HG03439 (cell line): ENCODE measurements around the gene P4HTM.

Experiments
- ATAC-seq: cut with Tn5 transposase; IDR thresholded peaks from one replicate; pipeline ENCODE4 v1.9.1; 2021; ENCODE audit warnings: mild to moderate bottlenecking, moderate library complexity; ENCODE audit not compliant: unreplicated experiment

P4HTM gene

GRCh38 chr3:49022688-49023171, 32.7 kb downstream of the P4HTM start:
- ATAC-seq = no peak

DNA sequence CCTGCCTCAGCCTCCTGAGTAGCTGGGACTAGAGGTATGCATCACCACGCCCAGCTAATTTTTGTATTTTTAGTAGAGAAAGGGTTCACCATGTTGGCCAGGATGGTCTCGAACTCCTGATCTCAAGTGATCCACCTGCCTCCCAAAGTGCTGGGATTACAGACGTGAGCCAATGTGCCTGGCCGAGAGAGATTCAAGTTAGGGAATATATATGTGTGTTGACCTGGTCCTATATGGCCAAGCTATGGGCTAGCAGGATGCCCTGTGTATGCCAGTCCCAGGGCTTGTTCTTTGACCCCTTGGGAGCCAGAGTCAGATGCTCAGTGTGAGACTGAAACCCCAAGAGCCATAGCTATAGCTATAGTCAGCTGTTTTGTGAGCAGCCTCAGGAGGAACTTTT, 33.7 kb downstream of the P4HTM start:
- no peak for ATAC-seq

DNA sequence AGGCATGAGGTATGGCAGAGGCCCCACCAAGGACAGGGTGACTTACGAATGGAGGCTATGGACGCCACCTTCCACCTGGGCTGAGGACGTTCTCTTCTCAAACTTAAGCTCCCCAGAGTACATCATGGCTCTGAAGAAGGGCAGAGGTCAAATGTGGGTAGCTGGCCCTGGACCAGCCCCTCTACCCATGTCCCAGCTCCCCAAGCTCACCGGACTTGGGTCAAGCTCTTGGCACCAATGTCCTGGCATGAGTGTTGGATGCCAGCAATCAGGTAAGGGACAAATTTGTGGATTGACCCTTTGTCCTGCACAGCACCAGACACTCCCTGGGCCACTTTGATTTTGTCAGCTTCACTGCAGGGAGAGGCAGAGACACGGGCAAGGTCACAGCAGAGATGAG, 34.4 kb downstream of the P4HTM start:
- ATAC-seq = no peak

GRCh38 chr3:49025005-49025792, 35.2 kb downstream of the P4HTM start:
- no peak for ATAC-seq

- no peak for ATAC-seq
Measured at GRCh38 chr3:49025793-49026520, 35.9 kb downstream of the P4HTM start.

GRCh38 chr3:49026536-49026935, 36.5 kb downstream of the P4HTM start:
- no peak for ATAC-seq

DNA sequence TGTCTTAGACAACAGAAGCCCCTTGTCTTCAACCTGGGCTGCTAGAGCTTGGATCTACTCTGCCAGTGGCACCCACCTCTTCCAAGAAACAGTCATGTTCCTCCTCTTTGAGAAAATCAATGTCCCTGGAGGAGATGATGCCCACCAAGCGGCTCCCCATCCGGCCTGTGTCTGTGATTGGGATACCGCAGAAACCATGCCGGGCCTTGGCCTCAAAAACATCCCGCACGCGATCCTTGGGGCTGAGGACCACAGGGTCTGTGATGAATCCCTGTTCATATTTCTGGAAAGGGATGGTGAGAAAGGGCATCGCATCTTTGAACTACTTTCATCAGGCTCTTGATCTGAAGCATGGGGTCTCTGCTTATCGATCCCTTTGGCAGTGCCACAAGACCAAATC, 37.6 kb downstream of the P4HTM start:
- no peak for ATAC-seq

DNA sequence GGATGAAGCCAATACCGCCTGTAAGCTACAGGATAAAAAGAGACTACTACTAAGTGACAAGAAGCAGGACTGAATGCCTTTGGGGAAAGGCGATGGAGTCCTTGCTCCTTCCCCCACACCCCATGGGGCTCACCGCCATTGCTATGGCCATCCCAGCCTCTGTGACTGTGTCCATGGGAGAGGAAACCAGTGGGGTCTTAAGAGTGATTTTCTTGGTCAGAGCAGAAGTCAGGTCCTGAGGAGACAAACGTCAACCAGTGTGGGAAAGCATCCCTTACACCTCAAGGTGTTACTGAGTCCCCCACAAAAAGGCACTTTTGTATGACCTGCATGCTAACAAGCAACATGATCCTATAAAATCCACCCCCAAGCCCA, 38.2 kb downstream of the P4HTM start:
- no peak for ATAC-seq

DNA sequence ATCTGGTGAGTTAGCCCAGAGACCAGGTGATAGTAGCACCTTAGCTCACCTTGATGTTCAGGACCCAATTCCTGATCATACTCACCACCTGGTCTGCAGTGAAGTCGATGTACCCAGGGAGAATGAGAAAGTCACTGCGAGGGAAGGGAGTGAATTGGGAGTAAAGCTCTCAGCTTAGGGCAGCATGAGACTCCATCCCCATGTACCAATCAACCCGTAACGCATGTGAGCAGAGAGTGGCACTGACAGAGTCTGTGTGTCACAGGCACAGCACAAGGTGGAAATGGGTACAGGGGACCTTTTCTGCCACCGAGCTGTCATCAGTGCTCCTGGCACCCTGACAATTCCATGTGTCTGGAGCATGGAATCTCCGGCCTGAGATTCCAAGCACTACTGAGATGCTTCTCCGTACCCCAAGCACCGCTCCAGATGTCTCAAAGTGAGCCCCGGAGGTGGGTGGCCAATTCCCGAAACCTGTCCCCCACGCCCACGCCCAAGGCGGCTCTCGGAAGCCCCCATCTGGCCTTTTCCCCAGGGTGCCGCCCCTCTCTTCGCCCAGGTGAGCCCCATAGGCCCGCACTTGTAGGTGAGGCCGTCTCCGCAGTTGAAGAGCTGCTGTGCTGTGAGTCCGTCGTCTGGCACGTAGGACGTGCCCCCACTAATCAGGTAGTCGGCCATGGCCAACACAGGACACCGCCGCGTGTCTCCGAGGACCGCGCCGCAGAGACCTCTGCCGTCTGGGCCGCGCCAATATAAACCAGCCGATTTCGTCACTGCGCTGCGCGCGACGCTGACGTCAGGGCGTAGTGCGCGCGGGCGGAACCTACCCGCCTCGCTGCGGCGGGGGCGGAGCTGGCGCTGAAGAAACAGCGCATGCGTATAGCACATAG, 38.9 kb downstream of the P4HTM start, which contains the start of gene IMPDH2:
Gene IMPDH2, minus strand, starts transcription at position 726 of the 890 bp plus-strand sequence. Its CDS starts 48 bp downstream, at position 678.
- peak; percentile 84 for ATAC-seq

GRCh38 chr3:49029563-49029884, 39.5 kb downstream of the P4HTM start:
- ATAC-seq = no peak

- ATAC-seq = no peak
Measured at GRCh38 chr3:49030321-49030720, 40.3 kb downstream of the P4HTM start.

DNA sequence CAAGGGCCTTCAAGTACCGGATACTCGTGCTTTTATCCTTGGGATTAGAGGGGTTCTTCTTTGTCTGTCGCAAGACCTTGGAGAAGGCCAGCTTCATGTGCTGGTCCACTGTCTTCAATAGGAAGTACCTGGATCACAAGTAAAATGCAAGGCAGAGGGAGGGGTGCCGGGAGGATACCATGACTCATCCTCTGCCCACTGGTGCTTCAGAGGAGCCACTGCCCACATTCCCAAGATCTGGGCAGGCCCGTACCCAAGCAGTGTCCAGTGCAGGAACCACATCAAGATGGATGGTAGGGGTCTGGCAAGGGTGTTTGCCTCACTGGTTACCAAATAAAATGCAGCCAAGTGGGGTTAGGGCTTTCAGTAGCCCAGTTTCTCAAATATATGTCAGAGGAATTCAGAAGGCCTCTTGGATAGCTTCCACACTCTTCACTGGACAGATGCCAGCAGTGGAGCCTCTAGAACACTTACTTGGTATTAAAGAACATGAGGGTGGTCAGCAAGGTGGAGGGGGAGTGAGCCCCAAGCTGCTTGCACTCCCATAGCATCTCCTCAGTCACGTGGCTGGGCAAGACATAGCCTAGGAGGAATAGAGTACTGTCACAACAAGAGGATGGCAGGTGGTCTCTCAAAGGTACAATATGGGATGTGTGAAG, 42.7 kb downstream of the P4HTM start:
- no peak for ATAC-seq

DNA sequence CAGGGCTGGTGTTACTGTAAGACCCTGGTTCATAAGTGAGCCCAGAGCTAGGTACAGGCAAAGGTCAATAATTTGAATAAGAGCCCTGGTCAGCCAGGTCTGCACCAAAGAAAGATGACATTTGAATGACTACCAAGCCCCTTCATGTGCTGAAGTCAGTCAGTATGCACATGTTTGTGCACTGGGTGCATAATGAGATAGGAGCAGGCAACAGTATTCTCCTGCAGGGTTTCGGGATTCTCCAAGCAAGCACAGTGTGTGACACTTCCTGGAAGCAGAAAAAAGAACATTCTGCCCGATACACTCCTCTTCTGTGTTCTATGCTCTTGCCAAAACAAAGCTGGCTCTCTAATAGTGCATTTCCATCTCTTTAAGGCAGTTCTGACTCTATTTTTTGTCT, 44.6 kb downstream of the P4HTM start:
- no peak for ATAC-seq

GRCh38 chr3:49035281-49035680, 45.2 kb downstream of the P4HTM start:
- ATAC-seq = no peak

- no peak for ATAC-seq
Measured at GRCh38 chr3:49053543-49053942, 63.5 kb downstream of the P4HTM start.

DNA sequence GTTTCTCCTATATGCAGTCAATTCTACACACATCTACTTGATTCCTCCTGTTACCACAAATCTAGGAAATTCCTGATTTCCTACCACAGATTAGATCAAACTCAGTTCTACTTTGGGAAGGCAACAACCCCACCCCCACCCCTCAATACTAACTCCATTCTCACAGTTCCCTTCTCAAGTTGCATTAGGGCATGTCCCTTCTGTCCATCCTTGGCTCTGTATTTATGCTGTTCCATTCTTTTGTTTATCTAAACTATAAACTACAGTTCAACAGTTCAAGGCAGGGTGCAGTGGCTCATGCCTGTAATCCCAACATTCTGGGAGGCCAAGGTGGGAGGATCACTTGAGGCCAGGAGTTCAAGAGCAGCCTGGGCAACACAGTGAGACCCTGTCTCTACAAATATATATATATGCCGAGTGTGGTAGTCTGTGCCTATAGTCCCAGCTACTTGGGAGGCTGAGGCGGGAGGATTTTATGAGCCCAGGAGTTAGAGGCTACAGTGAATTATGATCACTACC, 64.4 kb downstream of the P4HTM start:
- no peak for ATAC-seq
